ENCODE results near the gene PKLR.

- TF ChIP-seq CTCF (IDR thresholded peaks at IDR 0.05) (no peak), POLR2A (IDR thresholded peaks at IDR 0.05) (no peak)
These were observed 47.0 kb downstream of the PKLR start for GRCh38 chr1:155254228-155254713.

Data from lower leg skin (tissue), 3 donors.